PC-3 (cell line): ENCODE data around the gene FSD1L. TPM values are rescaled to one million over a fixed set of nuclear protein-coding genes. Genes with fewer than 3 reads are reported as not detected.

Source experiments
- ATAC-seq: fragments of 200-7000 bp; cut with Tn5 transposase; 2 replicates; pipeline ENCODE4 v1.9.1; 2020; ENCODE audit warnings: mild to moderate bottlenecking, moderate library complexity
- BruUV-seq: library from RNA; stranded (reverse); fragments of 400-500 nt; replicated peaks from 2 replicates; lab custom pipeline; 2021; lab: Mats Ljungman, UMichigan
- CTCF ChIA-PET: fragments of 300-600 bp; sonication (Branson Sonifier 250); formaldehyde crosslinking; loops from one replicate; lab custom pipeline; 2022; ENCODE audit warnings: antibody characterized with exemption; lab: Charles Lee
- POLR2A ChIA-PET: fragments of 300-600 bp; sonication (Branson Sonifier 250); formaldehyde crosslinking; loops from one replicate; lab custom pipeline; 2022; ENCODE audit warnings: antibody characterized with exemption; ENCODE audit not compliant: unreplicated experiment; lab: Charles Lee
- DNase-seq: peaks from one replicate; pipeline ENCODE4 v3.0.0-alpha.2; 2015
- H2AFZ ChIP-seq: fragments of 300-600 bp; sonication (generic); 2 replicates; pipeline ENCODE4 v1.6.0; 2016; ENCODE audit warnings: antibody characterized with exemption, low read length
- H3F3A ChIP-seq: fragments of 300-600 bp; sonication (generic); one replicate; pipeline ENCODE4 v1.6.0; 2017; ENCODE audit warnings: antibody characterized with exemption, low read length, control low read depth, mild to moderate bottlenecking; ENCODE audit not compliant: unreplicated experiment
- H3K27ac ChIP-seq: fragments of 300-600 bp; sonication (generic); 2 replicates; pipeline ENCODE4 v1.5.1; 2016; ENCODE audit warnings: mild to moderate bottlenecking, low read length
- H3K27me3 ChIP-seq: fragments of 300-600 bp; sonication (generic); 2 replicates; pipeline ENCODE4 v1.6.1; 2016; ENCODE audit warnings: low read length, mixed read lengths
- H3K36me3 ChIP-seq: fragments of 300-600 bp; sonication (generic); 2 replicates; pipeline ENCODE4 v1.6.1; 2016; ENCODE audit warnings: low read depth, mixed run types, low read length, mixed read lengths
- H3K4me1 ChIP-seq: fragments of 300-600 bp; sonication (generic); 2 replicates; pipeline ENCODE4 v1.5.1; 2016; ENCODE audit warnings: low read length; ENCODE audit not compliant: insufficient read depth
- H3K4me2 ChIP-seq: fragments of 300-600 bp; sonication (generic); 2 replicates; pipeline ENCODE4 v1.6.0; 2016; ENCODE audit warnings: low read length
- H3K4me3 ChIP-seq: fragments of 300-600 bp; sonication (generic); 2 replicates; pipeline ENCODE4 v1.5.1; 2016; ENCODE audit warnings: mild to moderate bottlenecking, low read length, mixed read lengths
- H3K79me2 ChIP-seq: fragments of 300-600 bp; sonication (generic); 2 replicates; pipeline ENCODE4 v1.6.1; 2017; ENCODE audit warnings: low read length, mixed read lengths
- H3K9ac ChIP-seq: fragments of 300-600 bp; sonication (generic); 2 replicates; pipeline ENCODE4 v1.6.0; 2016; ENCODE audit warnings: mild to moderate bottlenecking, low read length
- H3K9me2 ChIP-seq: fragments of 300-600 bp; sonication (generic); replicated peaks from 2 replicates; pipeline ENCODE4 v1.6.1; 2016; ENCODE audit warnings: mixed run types, low read length, mixed read lengths
- H3K9me3 ChIP-seq: fragments of 300-600 bp; sonication (generic); 2 replicates; pipeline ENCODE4 v1.6.1; 2016; ENCODE audit warnings: low read length, mixed read lengths
- H4K20me1 ChIP-seq: fragments of 300-600 bp; sonication (generic); 2 replicates; pipeline ENCODE4 v1.6.1; 2016; ENCODE audit warnings: low read length, mixed read lengths
- CTCF ChIP-seq: fragments of 300-600 bp; sonication (generic); conservative IDR thresholded peaks from 2 replicates; pipeline ENCODE4 v1.5.1; 2017; ENCODE audit warnings: antibody characterized with exemption, low read depth, mild to moderate bottlenecking, low read length
- EZH2 ChIP-seq: fragments of 300-600 bp; sonication (generic); IDR thresholded peaks from one replicate; pipeline ENCODE4 v1.6.1; 2017; ENCODE audit warnings: antibody characterized with exemption, mild to moderate bottlenecking, low read length; ENCODE audit not compliant: unreplicated experiment
- EZH2phosphoT487 ChIP-seq: fragments of 300-600 bp; sonication (generic); IDR thresholded peaks from 2 replicates; pipeline ENCODE4 v1.6.1; 2018; ENCODE audit warnings: mild to moderate bottlenecking, antibody characterized with exemption, low read length, borderline replicate concordance
- intact Hi-C: fragments of 100-400 bp; cut with micrococcal nuclease; formaldehyde crosslinking; loops from 2 replicates; pipeline ENCODE4 v1.9.0; 2023
- total RNA-seq: library from RNA; depleted of rRNA; stranded (reverse); fragments of >200 nt; gene quantifications from 2 replicates; pipeline ENCODE4 v1.2.3, GENCODE V29; 2014

Gene FSD1L
- total RNA-seq, 1 experiment from 2014 or later, result 1.7 TPM

GRCh38 chr9:105401651-105402050 lies 46.2 kb upstream of the FSD1L start:
- TF ChIP-seq CTCF (no peak; the same call in 1 of the 2 replicates), EZH2phosphoT487 (no peak), EZH2 (no peak)
- H3K36me3 ChIP-seq, result no peaks in the 10 kb centered on the region
- peak; percentile 56 for ATAC-seq
- intact Hi-C loops, result loop anchor here (10.0 kb wide), 1 partner anchor 67 kb away; no protein-coding TSS in a partner anchor
- POLR2A ChIA-PET, result no interaction called here
- no peaks in the 10 kb centered on the region for H3K79me2 ChIP-seq
- CTCF ChIA-PET, result no interaction called here
- no peak for DNase-seq
- no peak overlapping the region for H2AFZ ChIP-seq
- H4K20me1 ChIP-seq, result no peaks in the 10 kb centered on the region
- no peak overlapping the region for H3K27ac ChIP-seq
- no peak overlapping the region for H3K4me3 ChIP-seq
- no peaks in the 10 kb centered on the region for H3K9me3 ChIP-seq
- BruUV-seq, result no TSS peak
- no peak overlapping the region for H3K9ac ChIP-seq
- H3K4me1 ChIP-seq, result no peaks in the 10 kb centered on the region
- H3K27me3 ChIP-seq, result no peaks in the 10 kb centered on the region
- H3K9me2 ChIP-seq, result no peaks in the 10 kb centered on the region
- no peaks in the 10 kb centered on the region for H3F3A ChIP-seq
- no peak overlapping the region for H3K4me2 ChIP-seq

GRCh38 chr9:105403552-105404248 lies 44.1 kb upstream of the FSD1L start:
- Histone ChIP-seq H3K4me2 (no peak overlapping the region), H3K27ac (no peak overlapping the region), H3K4me3 (no peak overlapping the region), H3K4me1 (no peaks in the 10 kb centered on the region), H3K9me2 (no peaks in the 10 kb centered on the region), H3F3A (no peaks in the 10 kb centered on the region), H3K27me3 (no peaks in the 10 kb centered on the region), H3K79me2 (no peaks in the 10 kb centered on the region), H4K20me1 (no peaks in the 10 kb centered on the region), H3K36me3 (no peaks in the 10 kb centered on the region), H3K9ac (no peak overlapping the region), H3K9me3 (no peaks in the 10 kb centered on the region), H2AFZ (no peak overlapping the region)
- ATAC-seq (no peak), DNase-seq (no peak)
- TF ChIP-seq CTCF (no peak), EZH2phosphoT487 (no peak), EZH2 (no peak)
- BruUV-seq, result no TSS peak
- intact Hi-C loops, result loop anchor here (10.0 kb wide), 1 partner anchor 69 kb away; no protein-coding TSS in a partner anchor
- ChIA-PET POLR2A (no interaction called here), CTCF (no interaction called here)

- Histone ChIP-seq H3K4me1 (no peaks in the 10 kb centered on the region), H3K79me2 (no peaks in the 10 kb centered on the region), H3K9me2 (no peaks in the 10 kb centered on the region), H3K36me3 (no peaks in the 10 kb centered on the region), H3K9me3 (no peaks in the 10 kb centered on the region), H3K27ac (no peak overlapping the region), H2AFZ (no peak overlapping the region), H3K27me3 (no peaks in the 10 kb centered on the region), H3F3A (no peaks in the 10 kb centered on the region), H3K9ac (no peak overlapping the region), H4K20me1 (no peaks in the 10 kb centered on the region), H3K4me3 (no peak overlapping the region), H3K4me2 (no peak overlapping the region)
- TF ChIP-seq CTCF (no peak), EZH2 (no peak), EZH2phosphoT487 (no peak)
- ChIA-PET CTCF (no interaction called here), POLR2A (no interaction called here)
- intact Hi-C loops, result loop anchor here (10.0 kb wide), 1 partner anchor 71 kb away; no protein-coding TSS in a partner anchor
- no TSS peak for BruUV-seq
- no peak for DNase-seq
- ATAC-seq, result no peak
Measured at GRCh38 chr9:105405514-105406131, 42.2 kb upstream of the FSD1L start.
